Activated gamma-delta T cell (primary cell): ENCODE measurements around the gene UNC5C.

Experiments
- DNase-seq: peaks from one replicate; lab custom pipeline; 2025; lab: John Stamatoyannopoulos, UW

Gene UNC5C

DNA sequence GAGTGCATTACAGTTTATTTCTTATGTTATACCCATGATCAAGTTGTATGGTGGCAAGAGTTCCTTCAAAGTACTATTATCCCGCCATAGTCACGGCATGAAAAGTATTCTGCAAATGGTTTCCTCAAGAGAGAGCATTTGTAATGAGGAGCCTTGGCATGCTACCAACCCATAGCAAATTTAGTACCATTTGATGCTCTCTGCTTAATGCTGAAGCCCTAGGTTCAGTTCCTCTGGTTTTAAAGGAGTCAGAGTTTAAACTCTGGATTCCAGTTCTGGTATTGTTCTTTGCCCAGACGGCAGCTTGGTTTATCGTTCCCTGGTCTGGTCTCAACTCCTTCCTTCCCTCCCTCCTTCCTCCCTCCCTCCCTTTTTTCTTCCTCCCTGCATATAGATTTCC is 419.7 kb downstream of the UNC5C start:
- DNase-seq = no peak

DNA sequence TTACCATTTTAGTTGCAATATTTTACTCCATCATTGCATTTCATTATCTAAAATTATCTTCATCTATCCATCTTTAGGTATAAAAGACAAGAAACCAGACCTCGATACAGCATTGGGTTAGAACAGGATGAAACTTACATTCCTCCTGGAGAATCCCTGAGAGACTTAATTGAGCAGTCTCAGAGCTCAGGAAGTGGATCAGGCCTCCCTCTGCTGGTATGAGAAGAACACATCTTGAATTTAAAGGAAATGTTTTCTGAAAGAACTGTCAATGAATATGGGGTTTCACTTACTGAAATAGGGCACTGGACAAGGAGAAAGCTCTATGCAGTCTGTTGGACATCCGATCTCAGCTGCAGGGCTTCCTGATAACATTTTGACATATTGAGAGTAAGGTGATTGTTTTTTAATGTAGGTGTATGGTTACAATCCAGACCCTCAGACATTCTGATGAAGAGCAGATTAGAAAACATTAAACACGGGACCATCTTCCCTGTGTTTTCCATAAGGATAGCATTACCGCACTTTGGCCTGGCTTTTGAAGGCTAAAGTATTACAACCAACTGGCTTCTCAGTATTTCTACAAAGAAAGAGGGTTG is 423.8 kb downstream of the UNC5C start:
- DNase-seq = no peak

DNA sequence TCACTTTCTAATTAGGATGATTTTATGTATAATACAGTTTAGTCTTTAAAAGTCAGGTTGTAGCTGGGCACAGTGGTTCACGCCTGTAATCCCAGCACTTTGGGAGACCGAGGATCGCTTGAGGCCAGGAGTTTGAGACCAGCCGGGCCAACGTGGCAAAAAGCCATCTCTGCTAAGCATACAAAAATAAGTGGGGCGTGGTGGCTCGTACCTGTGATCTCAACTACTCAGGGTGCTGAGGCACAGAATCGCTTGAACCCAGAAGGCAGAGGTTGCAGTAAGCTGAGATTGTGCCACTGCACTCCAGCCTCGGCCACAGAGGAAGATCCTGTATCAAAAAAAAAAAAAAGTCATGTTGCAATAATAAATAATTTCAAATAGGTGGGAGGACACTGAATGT is 426.8 kb downstream of the UNC5C start:
- no peak for DNase-seq

DNA sequence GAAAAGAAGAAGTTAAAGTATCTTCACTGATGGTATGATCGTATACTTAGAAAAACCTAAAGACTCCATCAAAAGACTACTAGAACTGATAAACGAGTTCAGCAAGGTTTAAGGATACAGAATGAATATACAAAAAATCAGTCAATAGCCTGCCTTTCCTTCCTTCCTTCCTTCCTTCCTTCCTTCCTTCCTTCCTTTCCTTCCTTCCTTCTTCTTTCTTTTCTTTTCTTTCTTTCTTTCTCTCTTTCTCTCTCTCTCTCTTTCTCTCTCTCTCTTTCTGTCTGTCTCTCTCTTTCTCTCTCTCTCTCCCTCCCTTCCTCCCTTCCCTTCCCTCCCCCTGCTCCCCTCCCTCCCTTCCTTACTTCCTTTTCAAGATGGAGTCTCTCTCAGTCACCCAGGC is 428.3 kb downstream of the UNC5C start:
- no peak for DNase-seq

DNA sequence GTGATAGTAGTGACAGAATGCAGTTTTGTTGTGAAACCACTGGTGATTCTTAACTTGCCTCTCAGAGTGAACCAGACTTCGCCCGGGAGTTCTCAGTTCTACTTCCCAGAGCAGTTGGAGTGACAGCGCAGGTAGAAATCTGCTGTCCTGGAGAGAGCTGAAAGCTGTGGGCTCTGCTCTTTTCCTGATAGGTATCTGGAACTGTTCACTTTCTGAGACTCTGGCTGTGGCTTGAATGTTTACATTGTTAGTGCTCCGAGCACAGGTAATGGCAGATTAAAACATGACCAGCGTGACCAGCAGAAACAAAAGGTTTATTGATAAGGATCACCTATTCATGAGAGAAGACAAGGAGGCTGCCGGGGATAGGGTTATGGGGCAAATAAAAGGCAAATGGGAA is 430.3 kb downstream of the UNC5C start:
- DNase-seq = no peak

DNA sequence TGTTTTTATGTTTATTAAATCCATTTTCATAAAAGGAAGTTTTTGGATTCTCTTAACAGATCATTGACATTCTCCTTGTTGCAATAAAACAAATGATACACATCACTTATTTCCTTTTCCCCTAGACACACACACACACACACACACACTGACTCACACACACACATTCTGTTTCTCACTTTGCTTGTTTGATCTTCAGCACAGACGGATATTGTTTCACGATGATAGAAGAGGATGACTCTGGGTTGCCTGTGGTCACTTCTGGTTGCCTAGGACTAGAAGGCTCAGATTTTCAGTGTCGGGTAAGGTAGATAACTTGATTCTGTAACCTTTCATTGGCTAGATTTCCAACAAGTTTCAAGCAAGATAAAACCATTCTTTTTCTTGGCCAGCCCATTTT is 434.3 kb downstream of the UNC5C start:
- DNase-seq = no peak
